Measurements from ENCODE around the gene AP3D1.

Gene AP3D1

GRCh38 chr19:2189880-2190279, 38.5 kb upstream of the AP3D1 start:
- H3K27me3 Mint-ChIP-seq = no peaks in the 10 kb centered on the region
- H3K4me3 Mint-ChIP-seq = no peak overlapping the region
- DNase-seq = no peak
- H3K9me3 Mint-ChIP-seq = no peaks in the 10 kb centered on the region
- no peak overlapping the region for H3K27ac Mint-ChIP-seq
- no peaks in the 10 kb centered on the region for H3K4me1 Mint-ChIP-seq
- H3K36me3 Mint-ChIP-seq = peaks cover 24% of the 10 kb centered on the region
- CTCF ChIA-PET = no interaction called here

DNA sequence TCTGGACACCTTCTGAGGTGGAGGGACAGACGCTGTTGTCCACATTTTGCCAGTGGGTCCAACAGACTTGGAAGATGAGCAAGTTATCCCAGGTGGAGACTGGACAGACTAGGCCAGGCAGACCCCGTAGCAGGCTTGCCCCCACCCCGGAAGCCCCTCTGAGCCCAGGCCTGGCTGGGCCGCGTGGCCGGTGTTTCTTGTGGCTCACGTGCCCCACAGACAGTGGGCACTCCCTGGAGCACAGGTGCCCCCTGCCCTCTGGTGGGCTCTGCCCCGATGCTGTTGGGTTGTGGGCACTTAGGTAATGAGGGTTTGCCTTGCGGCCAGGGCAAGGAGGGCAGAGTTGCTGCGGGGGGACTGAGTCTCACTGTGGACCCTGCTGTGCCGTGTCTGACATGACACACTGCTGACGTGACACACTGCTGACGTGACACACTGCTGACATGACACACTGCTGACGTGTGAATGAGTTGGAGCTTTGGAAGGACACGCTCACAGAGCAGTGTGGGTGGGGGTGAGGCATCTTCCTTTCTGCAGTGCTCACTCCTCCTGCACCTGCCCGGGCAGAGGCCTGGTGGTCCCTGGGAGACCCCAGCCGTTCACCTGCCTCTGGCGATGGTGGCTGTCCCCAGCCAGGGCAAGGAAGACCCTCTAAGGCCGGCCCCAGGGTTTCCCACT, 37.5 kb upstream of the AP3D1 start:
- Mint-ChIP-seq H3K4me3 (no peak overlapping the region), H3K27me3 (no peaks in the 10 kb centered on the region), H3K27ac (no peak overlapping the region), H3K36me3 (peaks cover 30% of the 10 kb centered on the region), H3K9me3 (no peaks in the 10 kb centered on the region), H3K4me1 (no peaks in the 10 kb centered on the region)
- DNase-seq = no peak
- CTCF ChIA-PET = no interaction called here

DNA sequence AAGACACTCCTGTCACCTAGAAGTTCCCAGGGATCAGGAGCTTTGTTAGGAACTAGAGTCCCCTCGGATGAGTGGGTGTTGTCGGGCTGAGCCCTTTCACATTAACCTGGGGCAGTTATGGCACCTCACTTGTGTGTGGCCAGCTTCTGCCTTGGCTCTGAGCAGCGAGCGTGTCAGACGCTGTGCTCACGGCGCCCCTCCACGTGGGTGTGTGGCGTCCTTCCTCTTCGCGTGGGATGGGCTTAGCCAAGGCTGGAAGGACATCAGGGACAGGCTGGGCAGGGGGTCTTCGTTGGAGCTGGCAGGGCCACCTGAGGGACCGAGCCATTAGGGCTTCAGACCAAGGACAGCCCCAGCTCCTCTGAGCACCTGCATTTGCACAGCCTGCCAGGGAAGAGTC, 35.8 kb upstream of the AP3D1 start:
- H3K9me3 Mint-ChIP-seq = no peaks in the 10 kb centered on the region
- no peak for DNase-seq
- H3K4me1 Mint-ChIP-seq = no peaks in the 10 kb centered on the region
- peaks cover 24% of the 10 kb centered on the region for H3K36me3 Mint-ChIP-seq
- no peak overlapping the region for H3K4me3 Mint-ChIP-seq
- CTCF ChIA-PET = no interaction called here
- no peaks in the 10 kb centered on the region for H3K27me3 Mint-ChIP-seq
- no peak overlapping the region for H3K27ac Mint-ChIP-seq

GRCh38 chr19:2186071-2186846, 34.9 kb upstream of the AP3D1 start:
- H3K27ac Mint-ChIP-seq = no peak overlapping the region
- H3K4me3 Mint-ChIP-seq = no peak overlapping the region
- no peaks in the 10 kb centered on the region for H3K9me3 Mint-ChIP-seq
- no peaks in the 10 kb centered on the region for H3K4me1 Mint-ChIP-seq
- peaks cover 23% of the 10 kb centered on the region for H3K36me3 Mint-ChIP-seq
- DNase-seq = no peak
- no peaks in the 10 kb centered on the region for H3K27me3 Mint-ChIP-seq
- CTCF ChIA-PET = no interaction called here

GRCh38 chr19:2185734-2186070, 34.3 kb upstream of the AP3D1 start:
- Mint-ChIP-seq H3K4me1 (no peaks in the 10 kb centered on the region), H3K4me3 (no peak overlapping the region), H3K27ac (no peak overlapping the region), H3K9me3 (no peaks in the 10 kb centered on the region), H3K27me3 (no peaks in the 10 kb centered on the region), H3K36me3 (peaks cover 26% of the 10 kb centered on the region)
- CTCF ChIA-PET = interaction anchor here (0.8 kb wide), 1 partner anchor 14 kb away, joined by 3 read pairs; no protein-coding TSS in a partner anchor
- DNase-seq = no peak

GRCh38 chr19:2184422-2184975, 33.1 kb upstream of the AP3D1 start:
- Mint-ChIP-seq H3K4me1 (no peaks in the 10 kb centered on the region), H3K27me3 (no peaks in the 10 kb centered on the region), H3K4me3 (no peak overlapping the region), H3K36me3 (peaks cover 30% of the 10 kb centered on the region), H3K9me3 (no peaks in the 10 kb centered on the region), H3K27ac (no peak overlapping the region)
- CTCF ChIA-PET = no interaction called here
- no peak for DNase-seq

- Mint-ChIP-seq H3K27me3 (no peaks in the 10 kb centered on the region), H3K4me3 (no peak overlapping the region), H3K27ac (no peak overlapping the region), H3K9me3 (no peaks in the 10 kb centered on the region), H3K4me1 (no peaks in the 10 kb centered on the region), H3K36me3 (peaks cover 27% of the 10 kb centered on the region)
- no peak for DNase-seq
- CTCF ChIA-PET = no interaction called here
Observed at GRCh38 chr19:2181633-2181997, 30.2 kb upstream of the AP3D1 start.

- CTCF ChIA-PET = no interaction called here
- DNase-seq = no peak
- no peak overlapping the region for H3K27ac Mint-ChIP-seq
- H3K27me3 Mint-ChIP-seq = no peaks in the 10 kb centered on the region
- H3K9me3 Mint-ChIP-seq = no peaks in the 10 kb centered on the region
- H3K4me1 Mint-ChIP-seq = no peaks in the 10 kb centered on the region
- H3K36me3 Mint-ChIP-seq = peaks cover 24% of the 10 kb centered on the region
- H3K4me3 Mint-ChIP-seq = no peak overlapping the region
Observed at GRCh38 chr19:2180881-2181632, 29.7 kb upstream of the AP3D1 start.

DNA sequence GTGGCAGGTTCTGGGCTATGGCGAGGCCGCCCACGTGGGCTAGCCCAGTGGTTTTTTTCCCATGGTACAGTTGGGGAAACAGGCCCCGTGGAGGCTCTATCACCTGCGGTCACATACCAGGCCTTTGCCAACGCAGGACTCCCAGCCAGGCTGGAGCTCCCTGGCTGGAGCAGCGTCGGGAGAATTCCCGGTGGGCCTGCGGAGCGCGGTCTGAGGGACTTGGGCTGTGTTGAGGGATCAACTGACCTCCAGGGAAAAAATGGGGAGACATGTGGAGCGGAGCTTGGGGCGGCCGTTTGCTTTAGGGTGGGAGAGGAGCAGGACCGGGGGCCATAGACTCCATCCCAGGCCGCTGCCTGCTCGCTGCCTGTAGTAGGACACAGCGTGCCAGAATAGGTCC, 28.7 kb upstream of the AP3D1 start:
- Mint-ChIP-seq H3K4me3 (no peak overlapping the region), H3K36me3 (peaks cover 21% of the 10 kb centered on the region), H3K4me1 (no peaks in the 10 kb centered on the region), H3K27me3 (no peaks in the 10 kb centered on the region), H3K9me3 (no peaks in the 10 kb centered on the region), H3K27ac (no peak overlapping the region)
- DNase-seq = no peak
- CTCF ChIA-PET = no interaction called here

DNA sequence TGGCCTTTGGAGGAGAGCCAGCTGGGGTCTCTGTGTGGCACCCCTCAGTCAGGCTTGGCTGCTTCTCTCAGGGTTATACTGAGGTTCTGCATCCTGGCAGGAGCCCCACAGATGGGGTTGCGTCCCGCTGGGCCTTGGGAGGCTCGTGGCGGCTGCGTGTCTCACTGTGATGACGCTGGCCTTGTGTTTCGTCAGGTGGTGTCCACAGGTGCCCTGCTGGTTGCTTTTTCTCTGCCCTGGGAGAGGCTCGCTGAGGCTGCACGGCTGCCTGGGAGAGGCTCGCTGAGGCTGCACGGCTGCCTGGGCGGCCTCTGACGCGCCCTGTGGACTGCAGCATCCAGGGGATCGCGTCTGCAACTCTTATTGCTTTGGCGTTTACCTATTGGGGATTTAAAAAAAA, 27.7 kb upstream of the AP3D1 start:
- H3K9me3 Mint-ChIP-seq = no peaks in the 10 kb centered on the region
- no peak for DNase-seq
- no peaks in the 10 kb centered on the region for H3K27me3 Mint-ChIP-seq
- no peak overlapping the region for H3K27ac Mint-ChIP-seq
- H3K36me3 Mint-ChIP-seq = peaks cover 19% of the 10 kb centered on the region
- no peak overlapping the region for H3K4me3 Mint-ChIP-seq
- CTCF ChIA-PET = no interaction called here
- H3K4me1 Mint-ChIP-seq = peaks cover 1% of the 10 kb centered on the region

DNA sequence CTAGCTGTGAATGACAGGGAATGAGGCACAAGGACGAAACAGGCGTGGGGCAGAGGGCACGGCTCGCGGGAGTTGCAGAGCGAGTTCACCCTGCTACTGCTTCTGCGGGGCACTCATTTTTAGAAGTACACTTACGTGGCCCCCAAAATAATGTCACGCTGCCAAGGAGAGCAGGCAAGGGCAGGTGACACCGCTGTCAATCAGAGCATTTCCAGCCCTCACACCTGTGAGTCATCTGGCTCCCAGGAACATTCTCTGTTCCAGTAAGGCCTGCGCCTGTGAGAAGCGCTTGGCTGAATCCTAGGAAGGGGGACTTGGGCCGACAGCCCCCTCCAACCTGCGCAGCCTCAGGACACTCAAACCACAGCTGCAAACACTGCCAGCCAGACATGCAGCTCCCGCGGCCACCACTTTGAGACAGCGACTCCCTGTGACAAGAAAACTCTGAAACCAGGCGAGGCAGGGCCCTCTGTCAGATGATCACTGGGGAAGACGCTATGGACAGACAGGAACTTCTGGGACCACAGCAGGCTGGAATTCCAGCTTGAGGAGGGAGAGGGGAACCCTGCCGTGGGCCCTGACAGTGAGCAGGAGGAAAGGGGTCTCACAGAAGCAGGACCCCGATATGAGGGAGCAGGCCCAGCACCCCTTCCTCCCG, 25.1 kb upstream of the AP3D1 start:
- CTCF ChIA-PET = interaction anchor here (0.7 kb wide), 1 partner anchor 21 kb away, joined by 3 read pairs; no protein-coding TSS in a partner anchor
- Mint-ChIP-seq H3K27ac (no peak overlapping the region), H3K36me3 (peaks cover 15% of the 10 kb centered on the region), H3K4me1 (peaks cover 6% of the 10 kb centered on the region), H3K4me3 (no peak overlapping the region), H3K27me3 (no peaks in the 10 kb centered on the region), H3K9me3 (no peaks in the 10 kb centered on the region)
- DNase-seq = no peak

DNA sequence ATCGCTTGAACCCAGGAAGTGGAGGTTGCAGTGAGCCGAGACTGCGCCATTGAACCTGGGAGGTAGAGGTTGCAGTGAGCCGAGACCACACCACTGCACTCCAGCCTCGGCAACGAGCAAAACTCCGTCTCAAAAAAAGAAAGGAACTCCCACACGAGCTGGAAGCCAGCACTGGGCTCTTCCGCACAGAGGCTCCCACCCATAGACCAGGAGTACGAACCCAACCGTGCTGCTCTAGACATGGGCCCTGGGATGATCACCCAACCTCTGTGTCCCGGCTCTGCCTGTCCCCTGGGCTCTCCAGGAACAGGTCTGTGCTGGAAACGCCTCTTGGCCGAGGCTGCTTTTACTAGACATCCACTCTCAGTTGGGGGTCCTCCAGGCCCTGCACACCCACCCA, 24.4 kb upstream of the AP3D1 start:
- CTCF ChIA-PET = no interaction called here
- H3K27me3 Mint-ChIP-seq = no peaks in the 10 kb centered on the region
- H3K27ac Mint-ChIP-seq = no peak overlapping the region

DNA sequence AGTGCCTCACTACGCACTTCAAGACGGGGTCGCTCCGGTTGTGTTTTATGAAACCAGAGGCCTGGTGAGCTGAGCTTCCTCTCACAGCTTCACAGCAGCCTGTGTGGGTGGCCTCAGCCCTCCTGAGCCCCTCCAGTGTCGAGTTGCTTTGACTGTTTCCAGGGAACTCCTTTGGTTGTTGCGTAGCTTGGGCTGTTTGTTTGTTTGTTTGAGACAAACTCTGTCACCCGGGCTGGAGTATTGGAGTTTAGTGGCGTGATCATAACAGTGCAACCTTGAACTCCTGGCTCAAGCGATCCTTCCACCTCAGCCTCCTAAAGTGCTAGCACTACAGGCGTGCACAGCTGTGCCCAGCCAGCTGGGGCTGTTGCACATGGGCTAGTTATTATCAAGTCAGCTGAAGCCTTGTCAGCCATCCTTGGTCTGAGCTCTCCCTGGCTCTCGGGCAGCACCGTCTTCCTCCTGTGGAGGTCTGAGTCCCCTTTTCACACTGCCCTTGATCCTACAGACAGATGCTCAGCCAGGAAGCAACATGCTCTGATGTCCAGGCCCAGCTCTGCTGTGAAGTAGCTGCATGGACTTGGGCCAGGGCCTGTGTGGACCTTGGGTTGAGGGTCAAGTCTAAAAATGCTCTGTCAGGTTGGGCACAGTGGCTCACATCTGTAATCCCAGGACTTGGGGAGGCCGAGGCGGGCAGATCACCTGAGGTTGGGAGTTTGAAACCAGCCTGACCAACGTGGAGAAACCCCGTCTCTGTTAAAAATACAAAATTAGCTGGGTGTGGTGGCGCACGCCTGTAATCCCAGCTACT, 22.6 kb upstream of the AP3D1 start:
- no peak for DNase-seq
- Mint-ChIP-seq H3K36me3 (peaks cover 7% of the 10 kb centered on the region), H3K4me1 (peaks cover 19% of the 10 kb centered on the region), H3K9me3 (no peaks in the 10 kb centered on the region), H3K27ac (no peak overlapping the region), H3K4me3 (no peak overlapping the region), H3K27me3 (no peaks in the 10 kb centered on the region)
- CTCF ChIA-PET = interaction anchor here (0.6 kb wide), 1 partner anchor 155 kb away, joined by 3 read pairs; no protein-coding TSS in a partner anchor

More for the DNA sequence above, 24.4 kb upstream of the AP3D1 start:
- Mint-ChIP-seq H3K36me3 (peaks cover 11% of the 10 kb centered on the region), H3K9me3 (no peaks in the 10 kb centered on the region), H3K4me3 (no peak overlapping the region), H3K4me1 (peaks cover 11% of the 10 kb centered on the region)
- DNase-seq = no peak

Measured in activated naive CD4-positive, alpha-beta T cell treated with anti-CD3 and anti-CD28 coated beads, Interleukin-2, amount 10 ng/mL, durations not matched to agents 7 days and 5 days (primary cell).